GM12892 (cell line): ENCODE measurements around the gene SYNE2.

ENCODE experiments used
- POLR2A ChIP-seq: IDR thresholded peaks from 2 replicates; pipeline ENCODE4 v1.6.1; 2011; ENCODE audit warnings: low read depth, low read length, control low read depth
- POLR2AphosphoS5 ChIP-seq: IDR thresholded peaks from 2 replicates; pipeline ENCODE4 v1.6.1; 2011; ENCODE audit warnings: low read depth, low read length, control low read depth
- TAF1 ChIP-seq: IDR thresholded peaks from 2 replicates; pipeline ENCODE4 v1.6.1; 2011; ENCODE audit warnings: low read depth, mild to moderate bottlenecking, control low read depth, low read length, borderline replicate concordance

GRCh38 chr14:64075613-64076005 lies 222.8 kb downstream of the SYNE2 start:
- TF ChIP-seq TAF1 (no peak), POLR2AphosphoS5 (no peak), POLR2A (no peak)
